Fibroblast of the aortic adventitia (primary cell): ENCODE results near the gene IL22RA2. TPM values are rescaled to one million over a fixed set of nuclear protein-coding genes. Genes with fewer than 3 reads are reported as not detected.
A peak's percentile ranks its signal among the peaks of the same experiment; 100 is the strongest.

ENCODE experiments used
- DNase-seq: peaks from one replicate; pipeline ENCODE4 v3.0.0-alpha.2; 2010; ENCODE audit warnings: low read depth
- H3K4me3 ChIP-seq: 2 replicates; pipeline ENCODE4 v1.5.1; 2011; ENCODE audit warnings: low read depth, mild to moderate bottlenecking, control low read depth, low read length, moderate library complexity
- total RNA-seq: library from RNA; depleted of rRNA; stranded (reverse); fragments of >200 nt; gene quantifications from 2 replicates; pipeline ENCODE4 v1.2.3, GENCODE V29; 2012; ENCODE audit warnings: low replicate concordance
- TF ChIP-seq, protein P1 (sequence below): IDR thresholded peaks from 2 replicates; pipeline ENCODE4 v1.5.1; 2011; ENCODE audit warnings: mild to moderate bottlenecking, low read length, control low read depth, inconsistent platforms; ENCODE audit not compliant: insufficient read depth

IL22RA2 gene
- total RNA-seq, 1 donor = not detected

DNA sequence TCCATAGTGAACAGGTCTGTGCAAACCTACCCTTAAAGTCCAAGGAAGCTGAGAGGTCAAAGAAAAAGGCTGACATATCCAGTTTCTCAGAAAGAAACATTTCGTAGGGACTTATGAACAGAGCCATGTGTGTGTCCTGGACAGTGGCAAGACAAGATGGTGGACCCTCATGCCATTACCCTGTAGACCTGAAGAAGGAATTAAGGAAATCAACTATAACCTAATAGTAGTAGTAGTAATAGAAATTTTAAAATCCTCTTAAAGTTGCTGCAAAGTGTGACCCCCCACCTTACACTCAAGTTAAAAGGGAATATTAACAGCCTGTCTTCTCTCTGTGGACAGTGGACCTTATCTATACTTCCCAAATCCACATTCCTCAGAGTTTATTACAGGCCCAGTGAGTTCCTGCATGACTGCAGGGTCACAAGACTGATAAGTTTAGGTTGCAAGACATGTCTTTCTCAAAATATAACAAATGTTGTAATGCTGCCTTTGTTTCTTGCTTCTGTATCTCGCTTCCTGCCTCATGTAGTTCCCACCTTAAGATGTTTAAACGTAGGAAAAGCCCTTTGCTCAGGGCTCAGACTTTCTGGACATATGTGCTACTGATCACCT lies 10.6 kb downstream of the IL22RA2 start:
- no peak overlapping the region for H3K4me3 ChIP-seq
- DNase-seq = no peak
- TF ChIP-seq, protein P1, sequence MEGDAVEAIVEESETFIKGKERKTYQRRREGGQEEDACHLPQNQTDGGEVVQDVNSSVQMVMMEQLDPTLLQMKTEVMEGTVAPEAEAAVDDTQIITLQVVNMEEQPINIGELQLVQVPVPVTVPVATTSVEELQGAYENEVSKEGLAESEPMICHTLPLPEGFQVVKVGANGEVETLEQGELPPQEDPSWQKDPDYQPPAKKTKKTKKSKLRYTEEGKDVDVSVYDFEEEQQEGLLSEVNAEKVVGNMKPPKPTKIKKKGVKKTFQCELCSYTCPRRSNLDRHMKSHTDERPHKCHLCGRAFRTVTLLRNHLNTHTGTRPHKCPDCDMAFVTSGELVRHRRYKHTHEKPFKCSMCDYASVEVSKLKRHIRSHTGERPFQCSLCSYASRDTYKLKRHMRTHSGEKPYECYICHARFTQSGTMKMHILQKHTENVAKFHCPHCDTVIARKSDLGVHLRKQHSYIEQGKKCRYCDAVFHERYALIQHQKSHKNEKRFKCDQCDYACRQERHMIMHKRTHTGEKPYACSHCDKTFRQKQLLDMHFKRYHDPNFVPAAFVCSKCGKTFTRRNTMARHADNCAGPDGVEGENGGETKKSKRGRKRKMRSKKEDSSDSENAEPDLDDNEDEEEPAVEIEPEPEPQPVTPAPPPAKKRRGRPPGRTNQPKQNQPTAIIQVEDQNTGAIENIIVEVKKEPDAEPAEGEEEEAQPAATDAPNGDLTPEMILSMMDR = no peak

GRCh38 chr6:137161949-137162348 lies 11.5 kb downstream of the IL22RA2 start:
- DNase-seq = no peak
- TF ChIP-seq, protein P1 = no peak
- H3K4me3 ChIP-seq = no peak overlapping the region

- TF ChIP-seq, protein P1 = no peak
- H3K4me3 ChIP-seq = no peak overlapping the region
- peak; percentile 65 for DNase-seq
Measured at GRCh38 chr6:137160763-137161162, 12.7 kb downstream of the IL22RA2 start.

DNA sequence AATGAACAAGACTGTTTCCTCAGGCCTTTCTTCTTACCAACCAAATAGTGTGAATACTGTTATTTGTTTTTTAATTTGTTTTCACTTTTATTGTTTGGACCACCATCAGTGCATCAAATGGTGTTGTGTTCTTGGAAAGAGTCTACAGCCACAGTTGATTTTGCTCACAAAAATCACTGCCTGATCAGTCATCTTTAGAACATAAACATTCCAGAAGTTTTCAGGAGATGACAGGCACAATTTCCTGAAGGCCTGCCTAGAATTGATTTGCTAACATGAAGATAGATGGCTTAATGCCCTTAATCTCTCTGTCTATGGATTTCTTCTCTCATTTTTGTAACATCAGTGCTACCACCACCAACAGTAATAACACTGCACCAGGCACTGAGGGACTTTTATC lies 13.5 kb downstream of the IL22RA2 start:
- TF ChIP-seq, protein P1 = no peak
- no peak overlapping the region for H3K4me3 ChIP-seq
- DNase-seq = no peak

DNA sequence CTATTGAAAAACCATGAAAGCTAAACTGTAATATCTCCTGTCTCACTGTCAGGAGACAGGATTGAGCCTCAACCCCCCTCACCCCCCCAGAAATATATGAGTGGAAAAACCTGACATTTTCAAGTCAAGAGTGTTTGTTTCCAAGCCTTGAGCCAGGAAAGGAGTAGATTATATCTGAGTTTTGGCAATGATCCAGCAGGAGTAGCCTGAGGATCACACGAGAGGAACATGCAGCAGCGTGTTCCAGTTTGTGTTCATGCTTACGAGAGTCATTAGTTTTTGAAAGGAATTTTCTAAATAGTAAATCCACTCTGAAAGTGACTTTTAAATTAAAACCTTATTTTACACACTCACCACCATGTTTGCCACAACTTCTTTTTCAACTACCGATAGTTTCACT lies 15.8 kb downstream of the IL22RA2 start:
- no peak overlapping the region for H3K4me3 ChIP-seq
- DNase-seq = no peak
- TF ChIP-seq, protein P1 = no peak

GRCh38 chr6:137156650-137157049 lies 16.8 kb downstream of the IL22RA2 start:
- DNase-seq = no peak
- TF ChIP-seq, protein P1 = no peak

DNA sequence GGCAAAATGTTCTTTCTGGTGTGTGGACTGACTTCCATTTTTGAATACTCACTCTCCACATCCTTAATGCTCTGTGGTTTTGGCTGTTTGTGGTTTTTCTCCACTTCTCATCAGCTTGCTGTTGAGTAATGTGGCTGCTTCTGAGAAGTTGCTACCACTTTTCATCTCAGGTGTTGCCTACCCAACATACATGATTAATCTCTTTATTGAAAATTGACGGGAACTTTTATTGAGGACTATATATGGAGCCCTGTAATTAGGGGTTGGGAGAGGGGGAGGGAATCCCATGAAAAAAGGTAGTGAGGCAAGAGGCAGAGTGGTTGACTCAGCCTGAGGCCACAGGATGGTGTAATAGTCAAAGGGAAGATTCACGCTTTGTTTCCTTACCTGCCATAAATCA lies 17.6 kb downstream of the IL22RA2 start:
- H3K4me3 ChIP-seq = no peak overlapping the region
- DNase-seq = no peak
- TF ChIP-seq, protein P1 = no peak

More at GRCh38 chr6:137156650-137157049, 16.8 kb downstream of the IL22RA2 start:
- H3K4me3 ChIP-seq = no peak overlapping the region
